Nephron (organoid): ENCODE measurements around the gene TCF7.

Source experiments
- H3K27ac Mint-ChIP-seq, 3 experiments: 2 replicates each; pipeline ENCODE4 v1.8.0; 2020; ENCODE audit warnings: mixed read lengths in 3 of 3, mild to moderate bottlenecking in 2 of 3, moderate library complexity in 1 of 3
- H3K27me3 Mint-ChIP-seq: 2 replicates; pipeline ENCODE4 v1.8.0; 2021; ENCODE audit warnings: low read depth, mild to moderate bottlenecking, moderate library complexity, mixed read lengths
- H3K36me3 Mint-ChIP-seq: 2 replicates; pipeline ENCODE4 v1.8.0; 2020; ENCODE audit warnings: low read depth, mixed read lengths
- H3K4me1 Mint-ChIP-seq: 2 replicates; pipeline ENCODE4 v1.8.0; 2020; ENCODE audit warnings: mixed read lengths
- H3K4me3 Mint-ChIP-seq, 3 experiments: 2 replicates each; pipeline ENCODE4 v1.8.0; 2020; ENCODE audit warnings: mild to moderate bottlenecking in 3 of 3, mixed read lengths in 3 of 3, moderate library complexity in 2 of 3
- H3K9me3 Mint-ChIP-seq: 2 replicates; pipeline ENCODE4 v1.8.0; 2020; ENCODE audit warnings: mixed read lengths
- TF ChIP-seq, protein P1 (sequence below), 3 experiments: fragments of 200-600 bp; sonication (generic); IDR thresholded peaks; one replicate each; pipeline ENCODE4 v1.5.0; 2021; ENCODE audit warnings: antibody characterized with exemption in 3 of 3; ENCODE audit not compliant: unreplicated experiment in 3 of 3

Gene TCF7

DNA sequence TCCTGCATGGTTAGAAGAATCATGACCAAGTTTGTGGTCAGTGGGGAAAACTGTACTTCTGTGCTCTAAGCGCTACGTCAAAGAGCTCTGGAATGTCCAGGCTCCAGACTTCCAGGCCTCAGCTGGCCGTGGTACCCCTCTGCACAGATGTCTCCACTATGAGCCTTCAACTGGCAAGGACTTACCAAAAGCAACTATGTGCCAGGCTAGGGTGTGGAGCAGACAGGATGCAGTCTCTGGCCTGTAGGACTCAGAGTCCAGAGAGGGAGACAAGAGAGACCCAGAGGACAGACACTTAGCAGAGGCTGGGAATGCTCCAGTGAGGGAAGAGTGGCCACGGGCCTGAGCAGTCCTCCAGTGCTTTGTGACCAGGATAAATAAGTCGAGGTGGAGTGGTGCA is 31.0 kb upstream of the TCF7 start:
- H3K27ac Mint-ChIP-seq: no peak overlapping the region
- no peaks in the 10 kb centered on the region for H3K9me3 Mint-ChIP-seq
- H3K4me3 Mint-ChIP-seq: no peak overlapping the region
- H3K36me3 Mint-ChIP-seq: no peaks in the 10 kb centered on the region
- TF ChIP-seq, protein P1, sequence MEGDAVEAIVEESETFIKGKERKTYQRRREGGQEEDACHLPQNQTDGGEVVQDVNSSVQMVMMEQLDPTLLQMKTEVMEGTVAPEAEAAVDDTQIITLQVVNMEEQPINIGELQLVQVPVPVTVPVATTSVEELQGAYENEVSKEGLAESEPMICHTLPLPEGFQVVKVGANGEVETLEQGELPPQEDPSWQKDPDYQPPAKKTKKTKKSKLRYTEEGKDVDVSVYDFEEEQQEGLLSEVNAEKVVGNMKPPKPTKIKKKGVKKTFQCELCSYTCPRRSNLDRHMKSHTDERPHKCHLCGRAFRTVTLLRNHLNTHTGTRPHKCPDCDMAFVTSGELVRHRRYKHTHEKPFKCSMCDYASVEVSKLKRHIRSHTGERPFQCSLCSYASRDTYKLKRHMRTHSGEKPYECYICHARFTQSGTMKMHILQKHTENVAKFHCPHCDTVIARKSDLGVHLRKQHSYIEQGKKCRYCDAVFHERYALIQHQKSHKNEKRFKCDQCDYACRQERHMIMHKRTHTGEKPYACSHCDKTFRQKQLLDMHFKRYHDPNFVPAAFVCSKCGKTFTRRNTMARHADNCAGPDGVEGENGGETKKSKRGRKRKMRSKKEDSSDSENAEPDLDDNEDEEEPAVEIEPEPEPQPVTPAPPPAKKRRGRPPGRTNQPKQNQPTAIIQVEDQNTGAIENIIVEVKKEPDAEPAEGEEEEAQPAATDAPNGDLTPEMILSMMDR (IDR thresholded peaks at IDR 0.05; ENCODE audit: unreplicated experiment in 3 of 3): no peak
- H3K27me3 Mint-ChIP-seq: peaks cover 18% of the 10 kb centered on the region
- H3K4me1 Mint-ChIP-seq: no peaks in the 10 kb centered on the region

DNA sequence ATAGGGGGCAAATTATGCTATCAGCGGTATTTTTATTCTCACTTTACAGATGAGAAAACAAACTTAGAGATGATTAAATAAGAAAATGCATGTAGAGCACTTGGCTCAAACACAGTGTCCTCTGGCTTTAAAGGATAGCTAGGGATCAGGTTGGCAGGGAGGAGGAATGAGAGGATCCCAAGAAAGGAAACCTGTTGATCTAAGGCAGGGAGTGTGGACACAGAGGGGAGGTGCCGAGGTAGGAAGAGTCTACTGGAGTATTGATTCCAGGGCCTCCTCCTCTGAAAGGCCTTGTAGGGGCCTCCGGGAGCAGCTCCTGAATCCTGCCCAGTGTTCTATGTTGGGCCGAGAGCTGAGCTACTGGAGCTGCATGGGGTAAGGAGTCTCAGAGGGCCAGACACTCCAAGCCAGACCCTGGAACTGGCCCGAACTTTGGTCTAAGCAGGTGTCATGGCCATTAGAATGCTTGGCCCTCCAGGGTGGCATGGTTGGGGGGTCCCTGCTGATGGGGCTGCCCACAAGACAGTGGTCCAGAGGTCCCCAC is 30.4 kb upstream of the TCF7 start:
- no peak overlapping the region for H3K27ac Mint-ChIP-seq
- H3K27me3 Mint-ChIP-seq: peaks cover 14% of the 10 kb centered on the region
- H3K4me3 Mint-ChIP-seq: no peak overlapping the region
- H3K4me1 Mint-ChIP-seq: no peaks in the 10 kb centered on the region
- TF ChIP-seq, protein P1 (IDR thresholded peaks at IDR 0.05; ENCODE audit: unreplicated experiment in 3 of 3): no peak
- H3K36me3 Mint-ChIP-seq: no peaks in the 10 kb centered on the region
- no peaks in the 10 kb centered on the region for H3K9me3 Mint-ChIP-seq

DNA sequence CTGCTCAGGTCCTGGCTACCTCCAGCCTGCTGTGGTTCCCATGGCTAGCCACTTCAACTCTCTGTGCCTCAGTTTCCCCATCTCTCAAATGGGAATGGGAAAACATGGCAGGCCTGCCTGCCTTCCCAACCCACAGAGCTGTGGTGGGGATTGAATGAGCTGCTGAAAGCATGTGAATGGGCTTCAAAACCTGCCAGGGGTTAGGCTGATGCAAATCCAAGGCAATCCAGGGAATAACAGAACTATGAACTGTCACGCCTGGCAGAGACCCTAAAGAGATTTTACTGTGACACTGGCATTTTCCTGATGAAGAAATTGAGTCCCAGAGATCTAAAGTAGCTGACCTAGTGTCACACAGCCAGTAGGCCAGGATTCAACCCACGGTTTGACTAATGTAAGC is 29.9 kb upstream of the TCF7 start:
- Mint-ChIP-seq H3K27me3 (peaks cover 11% of the 10 kb centered on the region), H3K36me3 (no peaks in the 10 kb centered on the region), H3K4me3 (no peak overlapping the region), H3K4me1 (no peaks in the 10 kb centered on the region), H3K27ac (no peak overlapping the region), H3K9me3 (no peaks in the 10 kb centered on the region)
- TF ChIP-seq, protein P1 (IDR thresholded peaks at IDR 0.05; ENCODE audit: unreplicated experiment in 3 of 3): no peak

DNA sequence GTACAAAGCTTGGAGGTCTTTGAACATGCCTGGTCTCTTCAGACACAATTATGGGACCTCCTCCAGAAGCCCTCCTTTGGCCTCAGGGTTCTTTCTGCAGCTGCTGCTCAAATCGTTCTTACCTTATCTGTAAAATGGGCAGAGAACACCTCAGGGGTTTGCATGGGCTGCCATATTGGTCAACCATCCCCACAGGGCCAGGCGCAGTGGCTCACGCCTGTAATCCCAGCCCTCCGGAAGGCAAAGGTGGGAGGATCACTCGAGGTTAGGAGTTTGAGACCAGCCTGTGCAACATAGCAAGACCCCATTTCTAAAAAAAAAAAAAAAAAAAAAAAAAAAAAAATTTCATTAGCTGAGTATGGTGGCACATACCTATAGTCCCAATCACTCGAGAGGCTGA is 29.1 kb upstream of the TCF7 start:
- H3K36me3 Mint-ChIP-seq: no peaks in the 10 kb centered on the region
- H3K9me3 Mint-ChIP-seq: no peaks in the 10 kb centered on the region
- no peaks in the 10 kb centered on the region for H3K4me1 Mint-ChIP-seq
- no peak overlapping the region for H3K4me3 Mint-ChIP-seq
- H3K27ac Mint-ChIP-seq: no peak overlapping the region
- H3K27me3 Mint-ChIP-seq: peaks cover 11% of the 10 kb centered on the region
- TF ChIP-seq, protein P1 (IDR thresholded peaks at IDR 0.05; ENCODE audit: unreplicated experiment in 3 of 3): no peak

DNA sequence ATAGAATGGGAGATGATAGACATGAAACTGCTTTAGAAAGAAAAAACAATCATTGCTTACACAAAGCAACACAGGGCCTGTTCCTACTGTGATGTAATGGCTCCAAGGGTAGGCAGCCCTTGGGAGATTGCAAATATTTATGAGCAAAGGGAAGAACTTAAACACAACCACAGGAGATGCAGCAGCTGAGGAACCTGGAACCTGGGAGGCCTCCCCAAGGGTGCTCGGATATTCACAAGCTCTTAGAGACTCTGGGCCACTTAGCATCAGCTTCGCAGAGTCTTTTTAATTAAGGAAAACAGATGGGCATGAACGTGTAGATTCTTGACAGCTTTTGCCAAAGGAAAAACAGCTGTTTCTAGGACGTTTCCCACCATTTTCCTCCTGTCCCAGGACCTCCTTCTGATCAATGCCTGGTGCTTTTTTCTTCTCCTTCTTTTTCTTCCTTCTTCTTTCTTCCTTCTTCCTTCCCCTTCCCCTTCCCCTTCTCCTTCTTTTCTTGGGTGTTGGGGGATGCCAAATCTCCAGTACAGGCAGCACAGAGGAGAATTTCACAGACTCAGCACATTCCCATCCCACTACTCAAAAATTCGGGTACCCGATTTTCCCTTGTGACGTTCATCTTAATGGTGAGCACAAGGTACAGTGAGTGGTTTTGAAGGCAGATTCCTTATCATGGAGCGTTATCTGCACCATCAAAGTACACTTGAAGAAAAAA is 28.1 kb upstream of the TCF7 start:
- no peak overlapping the region for H3K27ac Mint-ChIP-seq

More for the DNA sequence above, 28.1 kb upstream of the TCF7 start:
- no peaks in the 10 kb centered on the region for H3K4me1 Mint-ChIP-seq
- TF ChIP-seq, protein P1 (IDR thresholded peaks at IDR 0.05; ENCODE audit: unreplicated experiment in 3 of 3): no peak
- H3K36me3 Mint-ChIP-seq: no peaks in the 10 kb centered on the region
- peaks cover 14% of the 10 kb centered on the region for H3K27me3 Mint-ChIP-seq
- no peaks in the 10 kb centered on the region for H3K9me3 Mint-ChIP-seq
- H3K4me3 Mint-ChIP-seq: no peak overlapping the region
